ENCODE data around the gene SWAP70.
"Not testable (repeated sequence)": the region's sequence is repeated elsewhere in the genome, so short reads cannot be mapped to it uniquely, and the experiment has no call there.

Gene SWAP70

DNA sequence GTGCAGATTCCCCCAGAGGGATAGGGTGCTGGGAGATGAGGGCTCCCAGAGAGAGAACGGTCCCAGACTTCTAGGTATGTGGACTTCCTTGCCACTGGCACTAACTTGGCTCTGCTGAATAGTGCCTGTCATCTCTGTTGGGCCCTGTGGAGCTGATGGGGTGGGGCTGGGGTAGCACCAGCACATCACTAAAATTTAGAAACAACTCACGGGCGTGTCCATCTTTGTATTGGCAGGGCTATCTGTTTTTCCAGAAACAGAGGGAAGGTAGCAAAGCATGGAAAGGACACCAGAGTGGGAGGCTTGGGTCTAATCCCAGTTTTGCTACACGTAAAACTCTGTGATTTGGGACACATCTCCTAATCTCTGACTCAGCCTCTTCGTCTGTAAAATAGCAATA, 25.8 kb downstream of the SWAP70 start:
- TF ChIP-seq, protein P1, sequence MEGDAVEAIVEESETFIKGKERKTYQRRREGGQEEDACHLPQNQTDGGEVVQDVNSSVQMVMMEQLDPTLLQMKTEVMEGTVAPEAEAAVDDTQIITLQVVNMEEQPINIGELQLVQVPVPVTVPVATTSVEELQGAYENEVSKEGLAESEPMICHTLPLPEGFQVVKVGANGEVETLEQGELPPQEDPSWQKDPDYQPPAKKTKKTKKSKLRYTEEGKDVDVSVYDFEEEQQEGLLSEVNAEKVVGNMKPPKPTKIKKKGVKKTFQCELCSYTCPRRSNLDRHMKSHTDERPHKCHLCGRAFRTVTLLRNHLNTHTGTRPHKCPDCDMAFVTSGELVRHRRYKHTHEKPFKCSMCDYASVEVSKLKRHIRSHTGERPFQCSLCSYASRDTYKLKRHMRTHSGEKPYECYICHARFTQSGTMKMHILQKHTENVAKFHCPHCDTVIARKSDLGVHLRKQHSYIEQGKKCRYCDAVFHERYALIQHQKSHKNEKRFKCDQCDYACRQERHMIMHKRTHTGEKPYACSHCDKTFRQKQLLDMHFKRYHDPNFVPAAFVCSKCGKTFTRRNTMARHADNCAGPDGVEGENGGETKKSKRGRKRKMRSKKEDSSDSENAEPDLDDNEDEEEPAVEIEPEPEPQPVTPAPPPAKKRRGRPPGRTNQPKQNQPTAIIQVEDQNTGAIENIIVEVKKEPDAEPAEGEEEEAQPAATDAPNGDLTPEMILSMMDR (conservative IDR thresholded peaks at IDR 0.05; ENCODE audit: low read depth, low read length) = no peak
- no peak for DNase-seq (ENCODE audit: low read depth)
- H3K4me3 ChIP-seq (ENCODE audit: low read depth, low read length) = no peak overlapping the region

DNA sequence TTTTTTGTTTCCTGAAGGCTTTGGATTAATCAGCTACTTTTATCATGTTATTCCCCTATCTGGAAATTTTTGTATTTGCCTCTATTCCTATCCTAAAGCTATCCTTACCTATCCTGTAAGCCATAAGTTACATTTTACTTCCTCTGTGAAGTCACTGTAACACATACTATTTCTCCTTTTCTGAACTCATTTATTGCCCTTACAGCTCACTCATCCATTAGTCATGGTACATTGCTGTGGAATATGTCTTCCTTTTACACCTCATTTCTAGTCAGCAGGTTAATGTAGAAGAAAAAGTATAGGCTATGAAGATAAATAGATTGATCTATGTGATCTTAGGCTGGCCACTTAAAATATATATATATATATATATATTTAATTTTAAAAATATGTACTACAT, 28.0 kb downstream of the SWAP70 start:
- TF ChIP-seq, protein P1 (conservative IDR thresholded peaks at IDR 0.05; ENCODE audit: low read depth, low read length) = no peak
- DNase-seq (ENCODE audit: low read depth) = peak; percentile 40
- no peak overlapping the region for H3K4me3 ChIP-seq (ENCODE audit: low read depth, low read length)

DNA sequence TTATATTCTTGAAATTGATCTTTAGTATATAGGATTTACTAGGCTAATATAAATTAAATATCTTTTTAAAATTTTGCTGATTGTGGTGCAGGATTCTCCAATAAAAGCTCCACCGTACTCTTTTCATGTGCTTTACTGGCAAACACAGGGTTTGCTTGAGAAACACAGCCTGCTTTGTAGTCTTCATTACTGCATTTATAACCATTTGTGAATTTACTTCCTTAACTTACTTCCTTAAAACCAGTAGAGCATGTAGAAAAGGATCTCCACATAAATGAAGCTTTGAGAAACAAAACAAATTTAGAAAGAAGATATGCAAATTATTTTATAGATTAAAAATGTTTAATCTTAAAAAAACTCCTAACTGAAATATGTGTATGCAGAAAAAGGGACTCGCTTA, 28.8 kb downstream of the SWAP70 start:
- no peak overlapping the region for H3K4me3 ChIP-seq (ENCODE audit: low read depth, low read length)
- no peak for DNase-seq (ENCODE audit: low read depth)
- TF ChIP-seq, protein P1 (conservative IDR thresholded peaks at IDR 0.05; ENCODE audit: low read depth, low read length) = no peak

DNA sequence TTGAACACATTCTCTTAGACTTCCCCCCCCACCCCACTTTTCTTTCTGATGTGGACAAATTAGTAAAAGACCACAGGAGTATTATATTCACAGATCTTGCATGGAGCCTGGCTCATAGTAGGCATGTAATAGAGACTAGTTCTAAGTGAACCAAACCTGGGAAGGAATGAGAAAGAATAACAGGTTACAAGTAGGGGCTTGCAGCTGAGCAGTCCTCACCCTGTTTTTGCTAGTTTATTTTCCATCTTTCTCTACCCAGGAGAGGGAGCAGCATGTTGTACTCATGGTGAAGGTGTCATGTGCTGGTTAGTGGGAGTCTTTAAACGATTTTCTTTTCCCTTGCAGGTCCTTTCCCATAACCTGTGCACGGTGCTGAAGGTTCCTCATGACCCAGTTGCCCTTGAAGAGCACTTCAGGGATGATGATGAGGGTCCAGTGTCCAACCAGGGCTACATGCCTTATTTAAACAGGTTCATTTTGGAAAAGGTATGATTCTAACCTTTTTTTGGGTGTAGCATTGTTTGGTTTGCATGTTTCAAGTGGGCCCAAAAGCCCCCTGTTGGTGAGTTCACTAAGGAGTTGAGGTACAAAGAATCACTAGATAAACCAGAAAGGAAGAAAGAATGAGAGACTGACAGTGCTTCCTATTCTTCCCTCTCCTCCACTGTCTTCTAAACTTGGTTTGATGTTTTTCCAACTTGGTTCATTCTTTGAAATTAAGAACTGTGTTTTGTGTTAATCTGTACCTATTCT, 30.1 kb downstream of the SWAP70 start:
- TF ChIP-seq, protein P1 (conservative IDR thresholded peaks at IDR 0.05; ENCODE audit: low read depth, low read length) = no peak
- DNase-seq (ENCODE audit: low read depth) = no peak
- no peak overlapping the region for H3K4me3 ChIP-seq (ENCODE audit: low read depth, low read length)

DNA sequence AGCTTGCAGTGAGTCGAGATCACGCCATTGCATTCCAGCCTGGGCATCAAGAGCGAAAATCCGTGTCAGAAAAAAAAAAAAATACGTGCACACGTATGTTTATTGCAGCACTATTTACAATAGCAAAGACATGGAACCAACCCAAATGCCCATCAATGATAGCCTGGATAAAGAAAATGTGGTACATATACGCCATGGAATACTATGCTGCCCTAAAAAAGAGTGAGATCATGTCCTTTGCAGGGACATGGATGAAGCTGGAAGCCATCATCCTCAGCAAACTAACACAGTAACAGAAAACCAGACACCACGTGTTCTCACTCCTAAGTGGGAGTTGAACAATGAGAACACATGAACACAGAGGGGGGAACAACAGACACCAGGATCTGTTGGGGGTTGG, 31.4 kb downstream of the SWAP70 start:
- H3K4me3 ChIP-seq (ENCODE audit: low read depth, low read length) = not testable (repeated sequence)

DNA sequence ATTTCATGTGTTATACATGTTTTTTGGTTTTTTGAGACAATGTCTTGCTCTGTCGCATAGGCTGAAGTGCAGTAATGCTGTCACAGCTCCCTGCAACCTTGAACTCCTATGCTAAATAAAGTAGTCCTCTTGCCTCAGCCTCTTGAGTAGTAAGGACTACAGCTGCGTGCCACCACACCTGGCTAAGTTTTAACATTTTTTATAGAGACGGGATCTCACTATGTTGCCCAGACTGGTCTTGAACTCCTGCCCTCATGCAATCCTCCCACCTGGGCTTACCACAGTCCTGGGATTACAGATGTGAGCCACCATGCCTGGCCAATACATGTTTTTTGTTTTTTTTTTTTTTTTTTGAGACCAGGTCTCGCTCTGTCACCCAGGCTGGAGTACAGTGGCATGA, 33.9 kb downstream of the SWAP70 start:
- H3K4me3 ChIP-seq (ENCODE audit: low read depth, low read length) = no peak overlapping the region
- DNase-seq (ENCODE audit: low read depth) = no peak
- TF ChIP-seq, protein P1 (conservative IDR thresholded peaks at IDR 0.05; ENCODE audit: low read depth, low read length) = no peak

More for the DNA sequence above, 31.4 kb downstream of the SWAP70 start:
- DNase-seq (ENCODE audit: low read depth) = not testable (repeated sequence)

DNA sequence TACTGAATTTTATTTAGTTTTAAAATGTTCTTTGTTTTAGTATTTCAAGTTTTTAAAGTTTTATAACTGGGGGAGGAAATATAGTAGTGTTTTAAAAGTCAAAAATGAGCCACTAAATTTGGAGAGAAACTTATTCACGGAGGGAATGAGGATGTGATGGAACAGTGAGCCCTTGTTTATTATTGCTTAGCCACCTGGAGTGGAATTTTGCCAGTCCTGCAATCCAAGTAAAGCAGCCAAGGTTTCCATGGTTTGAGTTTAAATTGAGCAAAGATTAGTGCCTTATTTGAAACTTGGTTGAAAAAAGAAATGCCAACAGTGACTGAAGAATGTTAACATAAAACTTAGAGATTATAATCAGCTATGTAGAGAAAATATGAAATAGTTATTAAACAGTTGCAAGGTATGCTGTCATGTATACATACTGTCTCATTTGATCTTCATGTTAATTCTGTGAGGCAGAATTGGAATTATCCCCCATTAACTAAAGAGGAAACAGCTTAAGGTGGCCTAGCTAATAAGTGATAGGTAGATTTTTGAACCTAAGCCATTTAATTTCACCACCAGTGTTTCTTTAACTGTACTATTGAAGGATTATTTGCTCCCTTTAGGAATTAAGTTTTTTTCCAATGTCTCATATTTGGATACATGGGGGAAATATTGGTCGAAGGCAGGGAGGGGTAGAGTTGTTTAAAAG, 36.4 kb downstream of the SWAP70 start:
- H3K4me3 ChIP-seq (ENCODE audit: low read depth, low read length) = no peak overlapping the region
- DNase-seq (ENCODE audit: low read depth) = no peak
- TF ChIP-seq, protein P1 (conservative IDR thresholded peaks at IDR 0.05; ENCODE audit: low read depth, low read length) = no peak

Measured in choroid plexus epithelial cell (primary cell).